HG03354 (cell line): Measurements from ENCODE around the gene ZNF79.

Source experiments
- ATAC-seq: cut with Tn5 transposase; IDR thresholded peaks from one replicate; pipeline ENCODE4 v1.9.1; 2021; ENCODE audit warnings: mild to moderate bottlenecking; ENCODE audit not compliant: unreplicated experiment, poor library complexity, severe bottlenecking

The ZNF79 gene

DNA sequence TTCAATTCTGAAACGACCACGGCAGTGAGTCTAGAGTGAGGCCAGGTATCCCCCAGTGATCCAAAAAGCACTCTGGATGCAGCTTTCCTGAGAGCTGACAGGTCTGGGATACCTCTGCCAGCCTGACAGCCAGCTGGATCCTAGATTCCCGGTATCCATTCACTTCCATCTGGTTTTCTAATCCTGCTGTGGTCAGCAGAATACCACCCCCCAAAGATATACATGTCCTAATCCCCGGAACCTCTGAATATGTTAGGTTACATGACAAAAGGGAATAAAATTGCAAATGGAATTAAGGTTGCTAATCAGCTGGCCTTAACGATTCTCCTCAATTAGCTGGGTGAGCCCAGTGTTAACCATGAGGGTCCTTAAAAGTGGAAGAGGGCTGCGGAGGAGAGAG is 1.4 kb upstream of the ZNF79 start:
- no peak for ATAC-seq

DNA sequence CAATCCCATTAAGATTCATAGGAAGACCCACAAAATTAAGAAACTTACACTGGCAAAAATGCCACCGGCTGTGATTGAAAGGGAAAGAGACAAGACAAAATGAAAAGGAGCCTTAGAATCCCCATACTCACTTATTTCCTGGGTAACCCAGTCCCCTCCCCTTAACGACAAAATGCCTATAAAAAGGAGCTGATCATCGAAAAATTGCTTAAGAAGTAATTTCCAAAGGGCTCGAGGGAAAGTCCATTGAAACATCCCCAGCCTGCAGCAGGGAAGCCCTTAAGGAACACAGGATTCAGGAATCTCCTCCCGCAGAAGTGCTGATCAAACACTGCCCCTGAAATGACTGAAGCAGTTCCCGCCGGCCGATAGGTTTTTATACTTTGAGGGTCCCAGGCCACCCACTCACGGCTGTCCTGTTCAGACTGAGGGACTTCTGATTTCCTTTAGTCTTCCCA is 677 bp upstream of the ZNF79 start:
- ATAC-seq = peak; percentile 4

DNA sequence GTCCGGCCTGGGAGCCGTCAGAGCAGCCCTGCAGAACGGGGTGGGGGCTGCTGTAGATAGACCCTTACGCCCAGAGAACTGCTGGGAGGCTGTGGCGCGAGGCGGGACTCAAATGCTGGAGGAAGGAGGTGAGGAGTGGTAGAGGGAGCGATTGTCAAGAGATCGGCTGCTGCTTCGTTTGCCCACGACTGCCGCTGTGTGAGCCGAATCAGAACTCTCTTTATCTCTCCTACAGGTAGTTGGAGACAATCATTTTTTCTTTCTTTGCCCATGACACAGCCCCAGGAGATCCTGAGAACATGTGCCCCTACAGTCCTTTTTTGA is 456 bp downstream of the ZNF79 start:
- ATAC-seq = peak; percentile 31

DNA sequence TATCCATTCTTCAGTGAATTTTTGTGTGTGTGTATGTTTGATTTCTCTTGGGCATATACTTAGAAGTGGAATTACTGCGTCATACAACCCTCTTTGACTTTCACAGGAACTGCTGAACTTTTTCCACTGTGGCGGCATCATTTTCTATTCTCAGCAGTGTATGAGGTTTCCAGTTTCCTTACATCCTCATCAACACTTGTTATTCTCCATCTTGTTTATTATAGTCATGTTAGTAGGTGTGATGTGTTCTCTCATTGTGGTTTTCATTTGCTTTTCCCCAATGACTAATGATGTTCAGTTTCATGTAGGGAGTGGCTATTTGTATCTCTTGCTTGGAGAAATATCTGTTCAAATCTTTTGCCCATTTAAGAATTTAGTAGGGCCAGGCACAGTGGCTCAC is 2.6 kb downstream of the ZNF79 start:
- ATAC-seq = no peak

DNA sequence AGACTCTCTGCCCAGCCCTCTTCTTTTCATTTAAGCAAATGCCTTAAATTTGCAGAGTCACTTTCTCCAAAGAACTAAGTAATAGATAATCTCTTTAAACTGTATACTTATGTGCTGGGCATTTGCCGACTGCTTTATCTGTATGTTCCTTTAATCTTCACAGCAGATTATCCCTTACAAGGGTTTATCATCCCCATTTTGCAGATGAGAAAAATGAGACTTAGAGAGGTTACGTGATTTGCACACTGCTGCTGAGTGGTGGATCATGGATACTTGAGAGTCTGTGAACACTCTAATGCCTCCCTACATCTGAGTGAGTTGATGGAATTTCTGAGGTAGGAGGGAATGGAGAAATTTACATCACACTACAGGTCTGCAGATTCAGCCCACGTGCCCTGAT is 4.2 kb downstream of the ZNF79 start:
- no peak for ATAC-seq

DNA sequence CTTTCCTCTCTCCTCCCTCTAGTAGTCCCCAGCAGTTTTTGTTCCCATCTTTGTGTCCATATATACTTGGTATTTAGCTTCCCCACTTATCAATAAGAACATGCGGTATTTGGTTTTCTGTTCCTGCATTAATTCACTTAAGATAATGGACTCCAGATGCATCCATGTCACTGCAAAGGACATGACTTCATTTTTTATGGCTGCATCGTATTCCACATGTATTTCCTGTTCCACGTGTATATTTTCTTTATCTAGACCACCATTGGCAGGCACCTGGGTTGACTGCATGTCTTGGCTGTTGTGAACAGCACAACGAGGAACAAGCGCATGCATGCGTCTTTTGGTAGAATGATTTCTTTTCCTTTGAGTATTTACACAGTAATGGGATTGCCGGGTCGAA is 6.2 kb downstream of the ZNF79 start:
- ATAC-seq = no peak

DNA sequence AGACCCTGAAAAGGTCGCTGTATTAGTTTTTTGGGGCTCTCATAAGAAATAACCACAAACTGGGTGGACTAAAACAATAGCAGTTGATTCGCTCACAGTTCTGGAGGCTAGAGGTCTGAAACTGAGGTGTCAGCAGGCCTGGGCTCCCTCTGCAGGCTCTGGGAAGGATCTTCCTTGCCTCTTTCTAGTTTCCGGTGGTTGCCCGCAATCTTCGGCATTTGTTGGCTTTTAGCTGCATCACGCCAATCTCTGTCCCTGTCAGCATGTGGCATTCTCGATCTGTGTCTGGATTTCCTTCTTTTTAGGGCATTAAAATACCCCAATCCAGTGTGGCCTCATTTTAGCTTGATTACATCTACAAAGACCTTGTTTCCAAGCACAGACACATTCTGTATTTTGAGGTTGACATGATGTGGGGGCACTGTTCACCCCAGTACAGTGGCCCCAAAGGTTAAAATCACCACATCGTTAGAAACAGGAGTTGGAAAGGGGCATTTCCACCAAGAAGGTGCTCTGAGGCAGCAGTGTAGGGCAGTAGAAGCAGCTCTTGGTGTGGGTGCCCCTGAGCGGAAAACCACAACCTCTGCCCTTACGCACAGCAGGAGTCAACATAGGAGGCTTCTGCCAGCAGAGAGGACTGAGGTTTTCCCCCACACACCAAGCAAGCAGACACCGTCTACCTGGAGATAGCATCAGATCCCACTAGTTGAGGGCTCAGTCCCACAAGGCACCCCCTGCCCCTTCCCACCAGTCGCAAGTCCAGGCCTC is 13.5 kb downstream of the ZNF79 start:
- ATAC-seq = no peak

DNA sequence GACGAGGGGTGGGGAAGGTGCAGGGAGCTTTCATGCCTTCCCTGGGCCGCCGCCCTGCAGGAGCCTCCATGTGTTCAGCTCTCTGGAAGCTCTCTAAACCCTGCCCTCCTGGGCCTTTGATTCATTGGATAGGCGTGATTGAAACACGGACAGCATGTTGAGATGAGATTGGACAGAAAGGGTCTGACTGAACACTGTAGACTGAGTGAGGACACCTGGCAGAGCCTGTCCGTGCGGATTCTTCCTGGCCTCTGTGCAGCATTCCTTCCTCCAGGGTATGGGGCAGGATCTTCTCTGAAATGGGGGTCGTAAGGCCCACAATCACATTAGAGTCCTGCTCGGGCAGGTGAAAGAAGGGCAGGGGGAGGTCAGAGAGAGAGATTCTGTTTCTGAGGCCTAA is 14.2 kb downstream of the ZNF79 start:
- no peak for ATAC-seq

DNA sequence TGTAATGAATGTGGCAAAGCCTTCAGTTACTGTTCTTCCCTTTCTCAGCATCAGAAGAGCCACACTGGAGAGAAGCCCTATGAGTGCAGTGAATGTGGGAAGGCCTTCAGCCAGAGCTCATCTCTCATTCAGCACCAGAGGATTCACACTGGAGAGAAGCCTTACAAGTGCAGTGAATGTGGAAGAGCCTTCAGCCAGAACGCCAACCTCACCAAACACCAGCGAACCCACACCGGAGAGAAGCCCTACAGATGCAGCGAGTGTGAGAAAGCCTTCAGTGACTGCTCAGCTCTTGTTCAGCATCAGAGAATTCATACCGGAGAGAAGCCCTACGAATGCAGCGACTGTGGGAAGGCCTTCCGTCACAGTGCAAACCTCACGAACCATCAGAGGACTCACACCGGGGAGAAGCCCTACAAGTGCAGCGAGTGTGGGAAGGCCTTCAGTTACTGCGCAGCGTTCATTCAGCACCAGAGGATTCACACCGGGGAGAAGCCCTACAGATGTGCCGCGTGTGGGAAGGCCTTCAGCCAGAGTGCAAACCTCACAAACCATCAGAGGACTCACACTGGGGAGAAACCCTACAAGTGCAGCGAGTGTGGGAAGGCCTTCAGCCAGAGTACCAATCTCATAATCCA is 20.2 kb downstream of the ZNF79 start:
- ATAC-seq = no peak

DNA sequence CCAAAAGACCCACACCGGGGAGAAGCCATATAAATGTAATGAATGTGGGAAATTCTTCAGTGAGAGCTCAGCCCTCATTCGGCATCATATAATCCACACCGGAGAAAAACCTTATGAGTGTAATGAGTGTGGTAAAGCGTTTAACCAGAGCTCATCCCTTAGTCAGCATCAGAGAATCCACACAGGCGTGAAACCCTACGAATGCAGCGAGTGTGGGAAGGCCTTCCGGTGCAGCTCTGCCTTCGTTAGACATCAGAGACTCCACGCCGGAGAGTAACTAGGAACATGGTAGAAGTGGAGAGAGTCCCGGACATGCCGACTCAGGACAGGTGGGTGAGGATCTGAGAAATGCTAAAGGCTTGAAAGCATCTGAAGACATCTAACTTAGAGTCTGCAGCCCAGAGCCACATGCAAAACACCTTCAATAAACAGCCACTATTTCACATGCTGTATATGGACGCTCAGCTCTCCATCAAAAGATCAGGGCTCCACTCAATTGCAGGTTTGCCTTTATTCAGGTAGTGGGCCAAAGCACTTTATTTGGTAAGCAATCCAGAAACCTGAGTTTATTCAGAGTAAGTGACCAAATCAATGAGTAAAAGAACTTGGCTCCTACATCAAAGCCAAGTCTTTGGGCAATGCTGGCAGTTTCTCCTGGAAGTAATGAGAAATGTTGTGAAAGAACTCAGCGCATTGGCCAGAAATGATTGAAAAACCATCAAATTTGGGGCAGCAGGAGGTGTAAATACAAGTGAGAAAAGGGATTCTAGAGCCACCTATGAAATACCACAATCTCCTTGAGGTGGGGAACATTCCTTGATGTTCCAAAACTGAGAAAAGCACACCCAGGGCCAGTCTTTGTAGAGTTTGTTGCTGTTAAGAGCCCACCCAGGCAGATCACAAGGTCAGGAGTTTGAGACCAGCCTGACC is 21.0 kb downstream of the ZNF79 start:
- ATAC-seq = no peak

DNA sequence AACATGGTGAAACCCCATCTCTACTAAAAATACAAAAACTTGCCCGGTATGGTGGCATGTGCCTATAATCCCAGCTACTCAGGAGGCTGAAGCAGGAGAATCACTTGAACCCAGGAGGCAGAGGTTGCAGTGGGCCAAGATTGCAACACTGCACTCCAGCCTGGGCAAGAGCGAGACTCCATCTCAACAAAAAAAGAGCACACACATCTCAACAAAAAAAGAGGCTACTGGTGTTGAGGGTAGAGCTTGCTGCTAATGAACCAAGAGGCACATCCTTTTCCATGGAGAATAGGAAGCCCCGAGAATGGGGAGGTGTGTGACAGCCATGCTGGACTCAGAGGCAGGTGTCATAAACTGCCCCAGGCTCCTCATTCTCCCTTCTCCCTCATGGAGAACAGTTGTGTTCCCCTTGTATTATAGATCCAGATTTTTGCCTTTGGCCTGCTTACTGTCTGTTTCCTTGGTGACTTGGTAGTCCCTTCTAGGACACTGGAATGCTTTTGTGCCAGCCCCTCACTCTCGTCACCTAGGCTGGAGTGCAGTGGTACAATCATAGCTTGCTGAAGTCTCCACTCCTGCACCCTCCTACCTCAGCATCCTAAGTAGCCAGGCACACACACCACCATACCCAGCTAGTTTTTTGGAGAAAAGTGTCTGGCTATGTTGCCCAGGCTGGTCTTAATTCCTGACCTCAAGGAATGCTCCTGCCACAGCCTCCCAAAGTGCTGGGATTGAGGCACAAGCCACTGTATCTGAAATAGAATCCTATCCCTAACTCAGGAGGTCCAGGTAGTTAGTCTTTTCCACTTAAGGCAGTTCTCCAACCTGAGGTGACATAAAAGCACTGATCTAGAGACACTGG is 21.9 kb downstream of the ZNF79 start:
- ATAC-seq = no peak

DNA sequence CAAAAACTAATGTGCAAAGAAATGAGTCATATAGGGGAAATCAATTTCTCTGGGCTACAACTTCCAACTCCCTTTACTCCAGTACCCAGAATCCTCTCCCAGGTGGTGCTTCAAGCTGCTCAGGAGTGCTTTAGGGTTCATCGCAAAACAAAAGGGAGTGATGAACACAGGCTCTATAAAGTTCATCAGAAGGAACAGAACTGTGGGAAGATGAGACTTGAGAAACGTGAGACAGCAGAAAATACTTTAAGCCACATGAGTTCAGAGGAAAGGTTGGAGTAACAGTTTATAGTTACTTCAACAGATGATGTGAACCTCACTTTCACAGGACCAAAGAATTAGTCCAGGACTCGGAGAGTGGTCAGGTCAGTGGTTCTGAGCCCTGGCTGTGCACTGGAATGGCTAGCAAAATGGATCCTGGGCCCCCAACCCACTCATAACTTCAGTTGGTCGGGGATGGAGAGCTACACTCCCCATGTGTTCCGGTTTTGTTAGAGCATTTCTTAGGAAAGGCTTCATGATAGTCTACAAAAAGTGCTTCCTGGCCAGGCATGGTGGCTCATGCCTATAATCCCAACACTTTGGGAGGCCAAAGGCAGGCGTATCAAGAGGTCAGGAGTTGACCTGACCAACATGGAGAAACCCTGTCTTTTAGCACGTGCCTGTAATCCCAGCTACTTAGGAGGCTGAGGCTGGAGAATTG is 22.7 kb downstream of the ZNF79 start:
- no peak for ATAC-seq

DNA sequence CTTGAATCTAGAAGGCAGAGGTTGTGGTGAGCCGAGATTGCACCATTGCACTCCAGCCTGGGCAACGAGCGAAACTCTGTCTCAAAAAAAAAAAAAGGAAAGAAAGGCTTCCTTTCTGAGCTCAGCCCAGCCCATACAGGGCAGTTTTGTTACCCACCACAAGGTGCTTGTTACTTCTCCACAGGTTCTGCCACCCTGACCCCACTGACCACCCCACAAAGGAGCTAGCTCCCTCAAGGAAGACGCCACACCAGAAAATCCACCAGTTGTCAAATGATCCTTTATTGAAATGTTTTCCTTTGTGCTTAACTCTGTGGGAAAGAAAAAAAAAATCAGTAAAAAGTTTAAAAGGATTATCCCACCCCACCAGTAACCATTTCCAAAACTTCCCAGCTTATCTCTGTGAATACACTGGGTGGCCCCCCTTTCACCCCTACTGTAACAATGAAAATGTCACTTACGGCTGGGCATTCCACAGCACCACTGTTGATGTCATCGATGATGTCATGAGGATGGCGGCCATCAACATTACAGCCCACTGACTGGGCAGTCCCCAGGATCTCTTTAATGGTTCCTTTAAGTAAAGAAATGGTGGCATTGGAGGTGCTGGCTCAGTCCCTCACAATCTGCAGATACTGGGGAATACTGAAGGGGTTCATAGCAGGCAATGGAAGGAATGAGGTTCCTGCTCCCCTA is 23.4 kb downstream of the ZNF79 start:
- no peak for ATAC-seq

DNA sequence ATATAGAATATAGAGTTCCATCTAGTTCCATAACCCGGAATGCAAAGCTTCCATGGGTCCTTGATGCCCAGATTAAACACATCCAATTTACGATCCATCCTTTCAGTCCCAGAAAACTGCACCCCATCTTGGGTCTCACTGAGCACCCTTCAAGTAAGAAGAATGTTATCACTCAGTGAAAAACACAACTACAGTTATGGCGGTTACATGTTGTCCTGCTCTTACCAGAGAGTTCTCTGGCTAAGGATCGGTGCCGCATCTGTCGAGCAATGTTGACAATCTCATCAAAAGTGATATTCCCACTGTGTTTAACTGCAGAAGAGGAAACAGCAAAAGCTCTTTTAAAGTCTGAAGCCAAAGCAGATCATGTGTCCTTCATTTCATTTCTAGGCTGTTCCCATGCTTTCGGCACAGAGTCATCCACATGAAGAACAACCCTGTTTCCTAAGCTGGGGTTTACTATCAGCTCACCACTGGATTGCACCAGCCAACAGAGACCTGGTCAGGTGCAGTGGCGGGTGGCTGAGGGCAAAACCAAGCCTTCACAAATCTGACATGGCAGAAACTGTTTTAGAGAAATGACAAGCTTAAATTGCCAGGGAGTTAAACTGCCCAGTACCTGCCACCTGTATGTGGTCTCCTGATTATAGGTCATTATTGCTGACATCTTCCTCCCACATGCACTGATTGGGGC is 24.1 kb downstream of the ZNF79 start:
- no peak for ATAC-seq

DNA sequence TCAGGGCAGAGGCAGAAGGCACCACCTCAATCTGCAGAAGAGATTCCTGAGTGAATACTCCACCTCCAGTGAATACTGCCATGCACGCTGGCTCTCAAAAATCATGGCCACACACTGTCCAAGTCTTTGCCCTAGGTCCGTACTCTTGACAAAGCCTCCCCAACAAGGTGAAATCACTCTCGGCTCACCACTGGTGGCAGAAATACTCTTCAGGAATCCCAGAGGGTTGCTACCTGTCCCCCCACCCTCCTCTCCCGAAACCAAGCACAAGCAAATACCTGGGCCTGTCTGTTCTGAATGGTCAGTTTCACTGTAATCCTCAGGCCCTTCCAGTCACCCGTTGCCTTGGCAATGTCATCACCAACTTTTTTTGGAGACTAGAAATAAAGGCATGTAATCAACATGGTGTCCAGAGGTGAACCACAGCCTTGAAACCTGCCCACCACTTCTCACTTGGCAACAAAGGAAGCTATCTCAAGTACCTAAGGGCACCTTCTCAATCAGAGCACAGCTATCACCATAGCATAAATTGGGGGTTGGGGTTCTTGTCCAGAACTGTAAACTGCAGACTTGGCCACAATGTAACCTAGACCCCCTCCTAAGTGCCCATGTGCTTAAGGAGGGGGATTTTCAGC is 25.3 kb downstream of the ZNF79 start:
- no peak for ATAC-seq

DNA sequence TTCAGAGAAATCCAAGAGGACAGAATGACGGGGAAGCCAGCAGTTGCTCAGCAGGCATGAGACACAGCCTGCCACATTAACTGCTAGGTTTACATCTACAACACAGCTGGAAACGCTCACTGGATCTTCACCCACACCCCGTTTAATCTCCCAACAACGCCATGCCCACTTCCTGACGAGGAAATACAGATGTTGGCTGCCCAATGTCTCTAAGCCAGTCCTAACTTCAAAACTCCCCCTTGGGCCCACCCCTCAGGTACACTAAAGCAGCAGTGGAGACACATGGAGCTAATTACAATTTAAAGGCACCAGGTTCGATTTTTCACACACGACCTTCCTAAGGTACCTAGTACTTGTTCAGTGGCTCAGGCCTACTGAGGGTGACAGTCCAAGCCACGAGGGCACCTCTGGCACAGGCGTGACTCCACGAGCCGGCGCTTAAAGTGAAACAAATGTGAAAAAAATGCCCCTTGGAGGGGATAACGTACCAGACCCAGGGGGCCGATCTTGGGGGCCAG is 26.1 kb downstream of the ZNF79 start:
- ATAC-seq = peak; percentile 3

DNA sequence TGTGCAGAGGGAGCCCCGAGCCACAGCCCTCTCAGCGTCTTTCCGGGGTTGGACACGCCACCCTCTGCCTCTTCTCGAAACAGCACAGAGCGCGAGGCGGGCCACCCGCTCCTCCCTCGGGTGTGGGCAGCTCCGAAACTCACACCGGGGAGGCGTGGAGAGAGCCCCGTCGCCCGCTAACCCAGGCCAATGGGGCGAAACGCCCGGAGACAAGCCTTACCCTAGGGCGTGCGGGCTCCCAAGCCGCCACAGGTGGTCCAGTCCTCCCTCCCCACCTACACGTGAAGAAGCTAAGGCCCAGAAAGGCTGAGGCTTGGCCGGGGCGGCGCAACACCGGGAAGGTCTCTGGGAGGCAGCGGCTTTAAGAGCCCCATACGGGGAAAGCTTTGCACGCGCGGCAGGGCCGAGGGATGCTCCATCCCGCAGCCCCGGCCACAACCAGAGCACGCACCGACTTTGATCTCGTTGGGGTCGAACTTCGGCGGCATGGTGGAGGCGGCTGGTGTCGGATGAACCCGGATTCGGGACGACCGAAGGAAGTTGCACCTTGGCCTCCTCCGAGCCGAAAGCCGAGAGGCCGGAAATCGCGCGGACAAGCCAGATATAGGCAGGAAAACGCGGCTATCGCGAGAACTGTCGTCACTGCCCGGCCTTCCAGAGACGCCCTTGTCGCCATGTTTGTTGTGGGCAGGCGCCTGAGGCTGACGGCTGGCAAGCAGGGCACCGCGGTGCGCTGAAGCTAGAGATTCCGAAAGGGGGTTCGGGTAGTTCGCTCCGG is 26.8 kb downstream of the ZNF79 start, which contains the start of the genes LRSAM1 and RPL12:
Gene LRSAM1 (plus strand): TSS at position 681 of the 778 bp plus-strand sequence. CDS start 3,018 bp downstream, outside the sequence.
Gene RPL12 (minus strand): TSS at position 577 of the 778 bp plus-strand sequence. CDS start 89 bp downstream, at position 488.
- ATAC-seq = peak; percentile 69
